PC-3 (cell line): Measurements from ENCODE around the gene ZNF592. TPM values are rescaled to one million over a fixed set of nuclear protein-coding genes. Genes with fewer than 3 reads are reported as not detected.

Experiments used
- ATAC-seq: fragments of 200-7000 bp; cut with Tn5 transposase; 2 replicates; pipeline ENCODE4 v1.9.1; 2020; ENCODE audit warnings: mild to moderate bottlenecking, moderate library complexity
- BruUV-seq: library from RNA; stranded (reverse); fragments of 400-500 nt; replicated peaks from 2 replicates; lab custom pipeline; 2021; lab: Mats Ljungman, UMichigan
- CTCF ChIA-PET: fragments of 300-600 bp; sonication (Branson Sonifier 250); formaldehyde crosslinking; loops from one replicate; lab custom pipeline; 2022; ENCODE audit warnings: antibody characterized with exemption; lab: Charles Lee
- POLR2A ChIA-PET: fragments of 300-600 bp; sonication (Branson Sonifier 250); formaldehyde crosslinking; loops from one replicate; lab custom pipeline; 2022; ENCODE audit warnings: antibody characterized with exemption; ENCODE audit not compliant: unreplicated experiment; lab: Charles Lee
- DNase-seq: peaks from one replicate; pipeline ENCODE4 v3.0.0-alpha.2; 2015
- H2AFZ ChIP-seq: fragments of 300-600 bp; sonication (generic); 2 replicates; pipeline ENCODE4 v1.6.0; 2016; ENCODE audit warnings: antibody characterized with exemption, low read length
- H3F3A ChIP-seq: fragments of 300-600 bp; sonication (generic); one replicate; pipeline ENCODE4 v1.6.0; 2017; ENCODE audit warnings: antibody characterized with exemption, low read length, control low read depth, mild to moderate bottlenecking; ENCODE audit not compliant: unreplicated experiment
- H3K27ac ChIP-seq: fragments of 300-600 bp; sonication (generic); 2 replicates; pipeline ENCODE4 v1.5.1; 2016; ENCODE audit warnings: mild to moderate bottlenecking, low read length
- H3K27me3 ChIP-seq: fragments of 300-600 bp; sonication (generic); 2 replicates; pipeline ENCODE4 v1.6.1; 2016; ENCODE audit warnings: low read length, mixed read lengths
- H3K36me3 ChIP-seq: fragments of 300-600 bp; sonication (generic); 2 replicates; pipeline ENCODE4 v1.6.1; 2016; ENCODE audit warnings: low read depth, mixed run types, low read length, mixed read lengths
- H3K4me1 ChIP-seq: fragments of 300-600 bp; sonication (generic); 2 replicates; pipeline ENCODE4 v1.5.1; 2016; ENCODE audit warnings: low read length; ENCODE audit not compliant: insufficient read depth
- H3K4me2 ChIP-seq: fragments of 300-600 bp; sonication (generic); 2 replicates; pipeline ENCODE4 v1.6.0; 2016; ENCODE audit warnings: low read length
- H3K4me3 ChIP-seq: fragments of 300-600 bp; sonication (generic); 2 replicates; pipeline ENCODE4 v1.5.1; 2016; ENCODE audit warnings: mild to moderate bottlenecking, low read length, mixed read lengths
- H3K79me2 ChIP-seq: fragments of 300-600 bp; sonication (generic); 2 replicates; pipeline ENCODE4 v1.6.1; 2017; ENCODE audit warnings: low read length, mixed read lengths
- H3K9ac ChIP-seq: fragments of 300-600 bp; sonication (generic); 2 replicates; pipeline ENCODE4 v1.6.0; 2016; ENCODE audit warnings: mild to moderate bottlenecking, low read length
- H3K9me2 ChIP-seq: fragments of 300-600 bp; sonication (generic); replicated peaks from 2 replicates; pipeline ENCODE4 v1.6.1; 2016; ENCODE audit warnings: mixed run types, low read length, mixed read lengths
- H3K9me3 ChIP-seq: fragments of 300-600 bp; sonication (generic); 2 replicates; pipeline ENCODE4 v1.6.1; 2016; ENCODE audit warnings: low read length, mixed read lengths
- H4K20me1 ChIP-seq: fragments of 300-600 bp; sonication (generic); 2 replicates; pipeline ENCODE4 v1.6.1; 2016; ENCODE audit warnings: low read length, mixed read lengths
- CTCF ChIP-seq: fragments of 300-600 bp; sonication (generic); conservative IDR thresholded peaks from 2 replicates; pipeline ENCODE4 v1.5.1; 2017; ENCODE audit warnings: antibody characterized with exemption, low read depth, mild to moderate bottlenecking, low read length
- EZH2 ChIP-seq: fragments of 300-600 bp; sonication (generic); IDR thresholded peaks from one replicate; pipeline ENCODE4 v1.6.1; 2017; ENCODE audit warnings: antibody characterized with exemption, mild to moderate bottlenecking, low read length; ENCODE audit not compliant: unreplicated experiment
- EZH2phosphoT487 ChIP-seq: fragments of 300-600 bp; sonication (generic); IDR thresholded peaks from 2 replicates; pipeline ENCODE4 v1.6.1; 2018; ENCODE audit warnings: mild to moderate bottlenecking, antibody characterized with exemption, low read length, borderline replicate concordance
- intact Hi-C: fragments of 100-400 bp; cut with micrococcal nuclease; formaldehyde crosslinking; loops from 2 replicates; pipeline ENCODE4 v1.9.0; 2023
- total RNA-seq: library from RNA; depleted of rRNA; stranded (reverse); fragments of >200 nt; gene quantifications from 2 replicates; pipeline ENCODE4 v1.2.3, GENCODE V29; 2014

ZNF592 gene
- total RNA-seq, 1 experiment from 2014 or later = 12.3 TPM

GRCh38 chr15:84804005-84804900, 55.9 kb downstream of the ZNF592 start:
- H3K9me2 ChIP-seq = no peaks in the 10 kb centered on the region
- H3K4me3 ChIP-seq = no peak overlapping the region
- no peaks in the 10 kb centered on the region for H3K4me1 ChIP-seq
- H3K4me2 ChIP-seq = no peak overlapping the region
- DNase-seq (no peak), ATAC-seq (no peak)
- intact Hi-C loops = no loop called here
- no peaks in the 10 kb centered on the region for H3F3A ChIP-seq
- no peak overlapping the region for H2AFZ ChIP-seq
- CTCF ChIA-PET = no interaction called here
- H3K9ac ChIP-seq = no peak overlapping the region
- H4K20me1 ChIP-seq = no peaks in the 10 kb centered on the region
- H3K27ac ChIP-seq = no peak overlapping the region
- peaks cover 17% of the 10 kb centered on the region; the same call in 1 of the 2 replicates for H3K36me3 ChIP-seq
- H3K79me2 ChIP-seq = no peaks in the 10 kb centered on the region
- no peak for TF ChIP-seq EZH2phosphoT487
- no peak for TF ChIP-seq CTCF
- TF ChIP-seq EZH2 = no peak
- H3K9me3 ChIP-seq = no peaks in the 10 kb centered on the region
- no TSS peak for BruUV-seq
- H3K27me3 ChIP-seq = no peaks in the 10 kb centered on the region
- POLR2A ChIA-PET = no interaction called here

- no peak overlapping the region for H2AFZ ChIP-seq
- H4K20me1 ChIP-seq = no peaks in the 10 kb centered on the region
- no peaks in the 10 kb centered on the region for H3F3A ChIP-seq
- intact Hi-C loops = no loop called here
- ChIA-PET CTCF (interaction anchor here (0.7 kb wide), 1 partner anchor 218 kb away, joined by 3 read pairs; no protein-coding TSS in a partner anchor), POLR2A (no interaction called here)
- H3K4me3 ChIP-seq = no peak overlapping the region
- no peaks in the 10 kb centered on the region for H3K9me3 ChIP-seq
- BruUV-seq = no TSS peak
- H3K4me2 ChIP-seq = no peak overlapping the region
- no peak for ATAC-seq
- TF ChIP-seq CTCF = no peak
- TF ChIP-seq EZH2 = no peak
- no peak for TF ChIP-seq EZH2phosphoT487
- H3K9me2 ChIP-seq = no peaks in the 10 kb centered on the region
- H3K9ac ChIP-seq = no peak overlapping the region
- H3K27ac ChIP-seq = no peak overlapping the region
- no peaks in the 10 kb centered on the region for H3K79me2 ChIP-seq
- no peak for DNase-seq
- no peaks in the 10 kb centered on the region for H3K4me1 ChIP-seq
- peaks cover 8% of the 10 kb centered on the region; the same call in 1 of the 2 replicates for H3K36me3 ChIP-seq
- no peaks in the 10 kb centered on the region for H3K27me3 ChIP-seq
These were observed 56.8 kb downstream of the ZNF592 start for GRCh38 chr15:84805221-84805620.

- H3K36me3 ChIP-seq = peaks cover 3% of the 10 kb centered on the region; the same call in 1 of the 2 replicates
- no peak overlapping the region for H3K4me2 ChIP-seq
- intact Hi-C loops = no loop called here
- H3K9ac ChIP-seq = no peak overlapping the region
- ChIA-PET POLR2A (no interaction called here), CTCF (interaction anchor here (0.6 kb wide), 1 partner anchor 121 kb away, joined by 5 read pairs; no protein-coding TSS in a partner anchor)
- H3K9me3 ChIP-seq = no peaks in the 10 kb centered on the region
- ATAC-seq = no peak
- H3K27ac ChIP-seq = no peak overlapping the region
- H3K4me1 ChIP-seq = no peaks in the 10 kb centered on the region
- H2AFZ ChIP-seq = no peak overlapping the region
- no peaks in the 10 kb centered on the region for H3F3A ChIP-seq
- H3K4me3 ChIP-seq = no peak overlapping the region
- no peaks in the 10 kb centered on the region for H3K27me3 ChIP-seq
- no TSS peak for BruUV-seq
- no peaks in the 10 kb centered on the region for H3K9me2 ChIP-seq
- TF ChIP-seq CTCF = no peak
- no peak for TF ChIP-seq EZH2phosphoT487
- TF ChIP-seq EZH2 = no peak
- H4K20me1 ChIP-seq = no peaks in the 10 kb centered on the region
- H3K79me2 ChIP-seq = no peaks in the 10 kb centered on the region
- DNase-seq = no peak
These were observed 58.8 kb downstream of the ZNF592 start for GRCh38 chr15:84807228-84807627.
